ENCODE results near the gene AGO3. TPM values are rescaled to one million over a fixed set of nuclear protein-coding genes. Genes with fewer than 3 reads are reported as not detected.

Gene AGO3
- total RNA-seq, 1 experiment from 2014 or later = 26.9 TPM

DNA sequence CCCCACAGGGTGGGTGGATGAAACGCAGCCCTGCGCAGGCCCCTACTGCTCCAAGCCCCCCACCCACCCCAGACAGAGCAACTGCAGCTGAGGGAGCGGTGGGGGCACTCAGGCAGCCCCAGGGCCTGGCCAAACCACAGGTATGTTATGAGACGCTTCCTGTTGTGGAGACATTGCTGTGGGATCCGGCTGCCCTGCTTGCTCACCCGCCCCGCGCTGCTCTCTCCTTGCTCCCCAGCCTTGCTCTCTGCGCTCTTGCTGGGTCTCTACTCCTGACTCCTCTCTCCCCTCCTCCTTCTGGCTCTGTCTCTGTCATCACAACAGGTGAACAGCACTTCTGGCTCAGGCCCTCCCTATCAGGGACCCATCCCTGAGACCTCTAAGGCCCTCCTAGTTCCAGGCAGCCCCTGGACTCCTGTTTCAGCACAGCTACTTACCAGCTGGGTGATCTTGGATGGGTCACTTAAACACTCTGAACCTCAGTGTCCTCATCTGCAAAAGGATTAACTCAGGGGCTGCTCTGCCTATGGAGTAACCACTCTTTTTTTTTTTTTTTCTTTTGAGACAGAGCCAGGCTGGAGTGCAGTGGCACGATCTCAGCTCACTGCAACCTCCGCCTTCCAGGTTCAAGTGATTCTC lies 178.3 kb downstream of the AGO3 start:
- ChIA-PET CTCF (interaction anchor here (1.2 kb wide), 1 partner anchor 26 kb away, joined by 6 read pairs; no protein-coding TSS in a partner anchor), POLR2A (interaction anchor here (0.7 kb wide), 1 partner anchor 36 kb away, joined by 3 read pairs; no protein-coding TSS in a partner anchor), RAD21 (ENCODE audit: low non-redundant PET in 1 of 2, low total read pairs in 2 of 2, uncharacterized antibody in 2 of 2, unreplicated experiment in 2 of 2) (no interaction called here)
- TF ChIP-seq POLR2AphosphoS5 (IDR thresholded peaks at IDR 0.05; ENCODE audit: low read depth, low read length) (no peak), TCF7L2 (IDR thresholded peaks at IDR 0.05; ENCODE audit: borderline replicate concordance, extremely low read depth, insufficient read depth, insufficient read length) (no peak), CEBPB (IDR thresholded peaks at IDR 0.05; ENCODE audit: low read depth) (no peak), EZH2phosphoT487 (IDR thresholded peaks at IDR 0.05; ENCODE audit: borderline replicate concordance) (no peak), SP1 (IDR thresholded peaks at IDR 0.05; ENCODE audit: low read depth) (no peak), SRF (IDR thresholded peaks at IDR 0.05; ENCODE audit: low read depth) (no peak), RAD21 (IDR thresholded peaks at IDR 0.05; ENCODE audit: low read depth) (no peak), YY1 (IDR thresholded peaks at IDR 0.05; ENCODE audit: extremely low read depth, insufficient replicate concordance, low read depth, low read length) (no peak), ZFX (IDR thresholded peaks at IDR 0.05) (no peak), EGR1 (IDR thresholded peaks at IDR 0.05; ENCODE audit: low read depth) (no peak), FOSL1 (IDR thresholded peaks at IDR 0.05; ENCODE audit: low read depth) (no peak), JUND (IDR thresholded peaks at IDR 0.05) (no peak), ELF1 (IDR thresholded peaks at IDR 0.05; ENCODE audit: borderline replicate concordance, low read depth) (no peak), EZH2 (IDR thresholded peaks at IDR 0.05) (no peak), CBX3 (IDR thresholded peaks at IDR 0.05; ENCODE audit: low read depth) (no peak)
- TF ChIP-seq, protein P1, sequence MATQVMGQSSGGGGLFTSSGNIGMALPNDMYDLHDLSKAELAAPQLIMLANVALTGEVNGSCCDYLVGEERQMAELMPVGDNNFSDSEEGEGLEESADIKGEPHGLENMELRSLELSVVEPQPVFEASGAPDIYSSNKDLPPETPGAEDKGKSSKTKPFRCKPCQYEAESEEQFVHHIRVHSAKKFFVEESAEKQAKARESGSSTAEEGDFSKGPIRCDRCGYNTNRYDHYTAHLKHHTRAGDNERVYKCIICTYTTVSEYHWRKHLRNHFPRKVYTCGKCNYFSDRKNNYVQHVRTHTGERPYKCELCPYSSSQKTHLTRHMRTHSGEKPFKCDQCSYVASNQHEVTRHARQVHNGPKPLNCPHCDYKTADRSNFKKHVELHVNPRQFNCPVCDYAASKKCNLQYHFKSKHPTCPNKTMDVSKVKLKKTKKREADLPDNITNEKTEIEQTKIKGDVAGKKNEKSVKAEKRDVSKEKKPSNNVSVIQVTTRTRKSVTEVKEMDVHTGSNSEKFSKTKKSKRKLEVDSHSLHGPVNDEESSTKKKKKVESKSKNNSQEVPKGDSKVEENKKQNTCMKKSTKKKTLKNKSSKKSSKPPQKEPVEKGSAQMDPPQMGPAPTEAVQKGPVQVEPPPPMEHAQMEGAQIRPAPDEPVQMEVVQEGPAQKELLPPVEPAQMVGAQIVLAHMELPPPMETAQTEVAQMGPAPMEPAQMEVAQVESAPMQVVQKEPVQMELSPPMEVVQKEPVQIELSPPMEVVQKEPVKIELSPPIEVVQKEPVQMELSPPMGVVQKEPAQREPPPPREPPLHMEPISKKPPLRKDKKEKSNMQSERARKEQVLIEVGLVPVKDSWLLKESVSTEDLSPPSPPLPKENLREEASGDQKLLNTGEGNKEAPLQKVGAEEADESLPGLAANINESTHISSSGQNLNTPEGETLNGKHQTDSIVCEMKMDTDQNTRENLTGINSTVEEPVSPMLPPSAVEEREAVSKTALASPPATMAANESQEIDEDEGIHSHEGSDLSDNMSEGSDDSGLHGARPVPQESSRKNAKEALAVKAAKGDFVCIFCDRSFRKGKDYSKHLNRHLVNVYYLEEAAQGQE (IDR thresholded peaks at IDR 0.05; ENCODE audit: low read depth) = no peak
- TF ChIP-seq, protein P2, sequence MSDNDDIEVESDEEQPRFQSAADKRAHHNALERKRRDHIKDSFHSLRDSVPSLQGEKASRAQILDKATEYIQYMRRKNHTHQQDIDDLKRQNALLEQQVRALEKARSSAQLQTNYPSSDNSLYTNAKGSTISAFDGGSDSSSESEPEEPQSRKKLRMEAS (IDR thresholded peaks at IDR 0.05) = no peak
- TF ChIP-seq, protein P3, sequence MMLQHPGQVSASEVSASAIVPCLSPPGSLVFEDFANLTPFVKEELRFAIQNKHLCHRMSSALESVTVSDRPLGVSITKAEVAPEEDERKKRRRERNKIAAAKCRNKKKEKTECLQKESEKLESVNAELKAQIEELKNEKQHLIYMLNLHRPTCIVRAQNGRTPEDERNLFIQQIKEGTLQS (IDR thresholded peaks at IDR 0.05) = no peak
- TF ChIP-seq, protein P4, sequence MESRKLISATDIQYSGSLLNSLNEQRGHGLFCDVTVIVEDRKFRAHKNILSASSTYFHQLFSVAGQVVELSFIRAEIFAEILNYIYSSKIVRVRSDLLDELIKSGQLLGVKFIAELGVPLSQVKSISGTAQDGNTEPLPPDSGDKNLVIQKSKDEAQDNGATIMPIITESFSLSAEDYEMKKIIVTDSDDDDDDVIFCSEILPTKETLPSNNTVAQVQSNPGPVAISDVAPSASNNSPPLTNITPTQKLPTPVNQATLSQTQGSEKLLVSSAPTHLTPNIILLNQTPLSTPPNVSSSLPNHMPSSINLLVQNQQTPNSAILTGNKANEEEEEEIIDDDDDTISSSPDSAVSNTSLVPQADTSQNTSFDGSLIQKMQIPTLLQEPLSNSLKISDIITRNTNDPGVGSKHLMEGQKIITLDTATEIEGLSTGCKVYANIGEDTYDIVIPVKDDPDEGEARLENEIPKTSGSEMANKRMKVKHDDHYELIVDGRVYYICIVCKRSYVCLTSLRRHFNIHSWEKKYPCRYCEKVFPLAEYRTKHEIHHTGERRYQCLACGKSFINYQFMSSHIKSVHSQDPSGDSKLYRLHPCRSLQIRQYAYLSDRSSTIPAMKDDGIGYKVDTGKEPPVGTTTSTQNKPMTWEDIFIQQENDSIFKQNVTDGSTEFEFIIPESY (IDR thresholded peaks at IDR 0.05; ENCODE audit: extremely low read depth, insufficient replicate concordance, low read length) = no peak
- Histone ChIP-seq H3K4me3 (replicated peaks in 1 of 2; ENCODE audit: low read depth in 1 of 2, low read length in 2 of 2) (no peak overlapping the region), H3K27me3 (ENCODE audit: insufficient read depth, low read length) (no peaks in the 10 kb centered on the region), H3K4me1 (ENCODE audit: control insufficient read depth in 1 of 2, insufficient read depth in 2 of 2, low read length in 2 of 2) (peaks cover 2 to 9% of the 10 kb centered on the region in 2 experiments; a peak in 3 of 4 replicates), H3K4me2 (ENCODE audit: low read length) (peak overlapping the region; percentile 32), H3K9ac (ENCODE audit: low read length) (no peak overlapping the region), H3K79me2 (ENCODE audit: insufficient read depth, low read length) (no peaks in the 10 kb centered on the region), H2AFZ (ENCODE audit: low read depth, low read length, poor library complexity, severe bottlenecking) (no peak overlapping the region), H3K36me3 (ENCODE audit: control insufficient read depth in 1 of 2, insufficient read depth in 2 of 2, low read length in 2 of 2) (no peaks in the 10 kb centered on the region), H4K20me1 (ENCODE audit: insufficient read depth) (no peaks in the 10 kb centered on the region), H3K27ac (ENCODE audit: low read depth, low read length) (no peak overlapping the region), H3K9me2 (ENCODE audit: insufficient read depth) (no peaks in the 10 kb centered on the region), H3K9me3 (ENCODE audit: control insufficient read depth in 1 of 2, insufficient read depth in 1 of 2, low read depth in 1 of 2, low read length in 2 of 2) (no peaks in the 10 kb centered on the region)
- ATAC-seq = peak; percentile 66
- DNase-seq (ENCODE audit: low read depth, low spot score) = no peak
- BruUV-seq (replicated peaks) = no TSS peak
- intact Hi-C loops (cut with micrococcal nuclease) = loop anchor here (10.0 kb wide), 1 partner anchor 446 kb away; no protein-coding TSS in a partner anchor

Measured in HCT116 (cell line).